ENCODE results near the gene NEUROD6.

NEUROD6 gene

DNA sequence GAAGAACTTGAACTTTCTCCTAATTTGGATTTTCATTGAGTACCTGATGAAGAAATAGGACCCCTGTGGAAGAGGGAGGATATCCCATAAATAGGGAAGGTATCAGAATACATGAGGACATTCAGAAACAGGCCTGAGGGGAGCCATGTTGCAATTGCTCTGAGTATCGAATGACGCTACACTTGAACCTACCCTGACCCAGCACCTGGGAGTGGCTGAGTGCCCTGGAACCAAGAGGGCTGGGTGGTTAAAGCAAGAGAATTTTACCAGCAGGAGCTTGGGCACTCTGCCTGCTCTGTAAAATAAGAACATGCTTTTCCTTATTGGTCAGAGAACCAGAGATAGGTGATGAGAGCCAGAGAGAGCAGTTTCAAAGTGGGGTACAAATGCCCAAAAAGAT, 7.2 kb downstream of the NEUROD6 start:
- DNase-seq (ENCODE audit: low spot score), result no peak

DNA sequence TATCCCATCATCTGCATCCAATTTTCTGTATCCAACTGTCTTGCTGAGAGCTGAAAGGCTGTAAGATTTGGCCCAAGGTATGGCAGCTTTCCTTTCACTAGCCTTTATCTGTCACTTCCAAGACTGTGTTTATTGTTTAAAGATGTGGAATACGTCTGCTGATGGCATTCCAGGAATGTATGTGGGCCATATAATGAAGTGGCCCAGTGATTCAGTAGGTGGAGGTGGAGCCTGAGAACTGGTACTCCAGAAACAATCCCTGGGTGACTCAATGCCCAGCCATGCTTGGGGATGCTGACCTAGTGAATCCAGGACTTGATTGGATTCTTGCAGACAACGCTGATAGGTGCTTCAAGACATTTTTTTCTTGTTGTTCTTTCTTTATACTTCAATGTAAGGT, 13.5 kb downstream of the NEUROD6 start:
- no peak for DNase-seq (ENCODE audit: low spot score)

DNA sequence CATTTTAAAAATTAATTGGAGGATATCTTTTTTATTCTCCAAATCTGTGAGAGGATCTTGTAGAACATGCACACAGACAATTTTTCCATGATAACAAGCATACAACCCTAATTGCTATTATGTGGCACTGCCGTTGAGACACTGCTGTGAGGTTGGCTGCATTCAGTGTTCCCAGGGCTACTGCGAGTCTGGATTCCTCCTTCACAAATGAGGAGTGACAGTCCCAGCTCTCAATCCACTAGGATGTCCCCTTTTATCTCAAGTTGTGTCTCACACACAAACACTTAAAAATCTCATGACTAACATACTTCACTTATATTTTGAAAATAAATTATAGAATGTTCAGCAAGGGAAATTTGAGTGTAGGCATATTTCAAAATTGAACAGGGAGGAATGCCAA, 14.1 kb downstream of the NEUROD6 start:
- DNase-seq (ENCODE audit: low spot score), result no peak

DNA sequence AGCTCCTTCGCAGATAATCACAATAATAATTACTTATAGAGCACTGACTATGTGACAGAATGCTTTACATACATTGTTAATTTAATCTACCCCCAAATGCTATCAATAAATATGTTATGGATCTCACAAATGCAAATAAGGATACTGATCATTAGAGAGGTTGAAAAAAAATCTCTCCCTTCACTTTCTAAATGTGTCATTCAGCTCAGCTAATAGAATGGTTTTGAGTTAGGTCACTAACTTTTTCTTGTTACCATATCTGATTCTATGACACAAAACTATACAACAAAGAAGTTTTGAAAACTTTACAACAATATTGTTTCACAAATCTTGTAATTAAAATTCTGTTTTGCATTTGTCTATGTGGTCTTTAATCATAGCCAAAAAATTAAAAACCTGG, 17.4 kb downstream of the NEUROD6 start:
- DNase-seq (ENCODE audit: low spot score), result no peak

DNA sequence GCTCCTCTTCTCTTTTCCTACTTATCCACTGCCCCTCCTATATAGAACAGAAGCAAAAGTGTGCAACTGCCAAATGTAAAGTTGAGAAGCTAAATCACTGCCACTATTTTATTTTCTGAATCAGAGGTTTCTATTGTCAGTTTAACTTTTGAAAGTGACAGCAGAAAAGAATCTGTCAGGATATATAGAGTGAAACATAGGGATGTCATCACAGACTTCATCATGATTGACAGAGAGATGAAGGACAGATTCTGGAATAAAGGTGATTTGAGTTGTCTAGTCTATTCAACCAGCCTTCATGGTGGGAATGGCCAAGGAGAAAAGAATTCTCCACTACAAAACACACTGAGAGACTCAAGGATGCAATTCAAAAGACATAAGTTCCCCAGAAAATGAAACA, 19.9 kb downstream of the NEUROD6 start:
- no peak for DNase-seq (ENCODE audit: low spot score)

DNA sequence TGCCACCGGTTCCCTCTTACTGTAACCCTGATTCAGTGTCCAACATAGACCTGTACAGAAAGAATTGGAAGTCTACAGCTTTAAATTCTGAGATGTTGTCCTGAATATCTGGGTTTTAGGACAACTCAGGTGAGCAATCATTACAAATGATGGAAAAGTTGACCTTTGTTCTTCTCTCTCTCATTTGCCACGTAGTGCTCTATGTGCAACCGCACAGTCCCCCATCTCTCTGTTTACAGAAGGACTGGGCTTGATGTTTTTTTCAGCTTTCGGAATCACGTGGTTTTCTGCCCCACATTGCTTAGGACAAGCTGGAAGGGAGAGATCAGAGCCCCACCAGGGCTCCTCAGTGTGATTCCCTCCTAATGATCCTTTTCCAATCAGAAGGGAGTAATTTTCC, 22.2 kb downstream of the NEUROD6 start:
- no peak for DNase-seq (ENCODE audit: low spot score)

DNA sequence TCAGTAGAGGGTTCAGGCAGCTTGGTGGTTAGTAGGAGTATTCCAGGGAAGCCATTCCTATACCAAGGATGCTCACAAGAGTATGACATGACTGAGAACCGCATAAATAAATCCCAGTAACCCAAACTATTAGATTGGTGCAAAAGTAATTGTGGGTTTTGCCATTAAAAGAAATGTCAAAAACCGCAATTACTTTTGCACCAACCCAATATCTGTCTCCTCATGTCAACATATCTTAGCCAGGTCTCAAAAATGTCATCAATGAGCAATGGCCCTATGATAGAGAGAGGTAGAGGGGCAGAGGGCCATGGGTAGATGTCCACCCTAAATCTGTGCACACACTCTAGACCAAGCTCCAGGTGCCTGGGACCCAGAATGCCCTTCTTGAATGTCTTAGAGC, 23.6 kb downstream of the NEUROD6 start:
- no peak for DNase-seq (ENCODE audit: low spot score)

DNA sequence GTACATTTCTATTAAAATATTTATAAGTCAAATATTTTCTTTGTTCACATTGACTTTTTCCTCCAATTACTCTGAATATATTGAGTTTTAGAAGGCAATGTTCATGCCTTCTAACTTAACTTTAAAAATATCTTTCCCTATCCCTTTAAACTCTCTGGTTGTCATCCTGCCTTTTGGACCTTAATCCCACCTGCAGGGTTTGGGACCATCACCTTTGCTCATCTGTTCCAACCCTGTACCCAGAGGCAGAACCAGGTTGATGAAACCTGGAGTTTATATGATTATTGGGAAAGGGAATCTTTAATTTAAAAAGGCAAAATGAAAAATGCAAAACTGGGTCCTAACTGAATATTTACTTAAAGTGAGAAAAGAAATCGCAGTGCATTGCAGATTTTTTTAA, 24.8 kb downstream of the NEUROD6 start:
- DNase-seq (ENCODE audit: low spot score), result no peak

DNA sequence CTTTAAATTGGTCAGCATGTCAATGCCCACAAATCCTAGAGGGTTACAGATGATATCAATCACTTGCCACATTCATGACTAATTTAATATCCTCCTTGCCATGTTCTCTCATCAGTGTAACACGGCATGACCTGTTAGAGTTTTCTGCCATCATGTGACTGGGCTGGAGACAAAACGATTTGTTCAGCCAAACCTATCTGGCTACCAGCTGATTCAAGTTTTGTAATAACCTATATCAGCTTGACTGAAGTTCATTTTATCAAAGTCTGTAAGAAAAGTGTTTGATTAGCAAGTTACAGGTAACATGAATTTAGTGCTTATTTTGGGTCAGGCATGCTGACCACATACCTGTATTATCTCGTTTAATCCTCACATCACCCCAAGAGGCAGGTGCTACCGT, 25.7 kb downstream of the NEUROD6 start:
- DNase-seq (ENCODE audit: low spot score), result no peak

DNA sequence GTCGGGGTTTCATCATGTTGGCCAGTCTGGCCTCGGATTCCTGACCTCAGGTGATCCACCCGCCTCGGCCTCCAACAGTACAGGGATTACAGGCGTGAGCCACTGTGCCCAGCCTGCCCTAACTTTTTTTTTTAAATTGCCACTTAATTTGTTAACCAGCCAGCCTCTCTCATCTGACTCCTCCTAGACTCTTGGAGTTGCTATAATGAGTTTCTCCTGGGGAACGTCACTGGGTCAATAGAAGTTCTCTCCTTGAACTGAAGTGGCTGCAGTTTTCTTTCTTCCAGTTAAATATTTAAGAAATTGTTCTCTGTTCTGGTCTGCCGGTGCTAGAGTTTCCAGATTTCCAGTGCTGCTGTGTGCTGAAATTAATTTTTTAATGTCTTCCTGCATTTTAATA, 27.6 kb downstream of the NEUROD6 start:
- no peak for DNase-seq (ENCODE audit: low spot score)

DNA sequence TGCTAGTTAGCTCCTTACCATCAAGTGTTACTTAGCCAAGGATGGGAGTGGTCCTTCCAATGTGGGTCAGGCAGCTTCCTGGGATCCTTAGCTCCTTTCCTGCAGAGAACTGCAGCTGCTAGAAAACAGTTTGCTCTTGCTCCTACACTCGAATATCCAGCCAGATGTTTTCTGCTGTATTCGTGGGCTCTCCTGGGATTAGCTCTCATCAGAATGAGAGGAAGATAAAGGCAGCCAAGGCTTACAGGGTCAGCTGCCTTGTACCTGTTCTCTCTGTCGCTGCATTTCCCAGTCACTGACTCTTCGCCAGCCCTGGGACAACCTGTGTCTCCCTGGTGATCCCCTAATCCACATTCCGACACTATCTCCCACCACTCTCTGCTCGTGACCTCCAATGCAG, 29.0 kb downstream of the NEUROD6 start:
- DNase-seq (ENCODE audit: low spot score), result no peak

DNA sequence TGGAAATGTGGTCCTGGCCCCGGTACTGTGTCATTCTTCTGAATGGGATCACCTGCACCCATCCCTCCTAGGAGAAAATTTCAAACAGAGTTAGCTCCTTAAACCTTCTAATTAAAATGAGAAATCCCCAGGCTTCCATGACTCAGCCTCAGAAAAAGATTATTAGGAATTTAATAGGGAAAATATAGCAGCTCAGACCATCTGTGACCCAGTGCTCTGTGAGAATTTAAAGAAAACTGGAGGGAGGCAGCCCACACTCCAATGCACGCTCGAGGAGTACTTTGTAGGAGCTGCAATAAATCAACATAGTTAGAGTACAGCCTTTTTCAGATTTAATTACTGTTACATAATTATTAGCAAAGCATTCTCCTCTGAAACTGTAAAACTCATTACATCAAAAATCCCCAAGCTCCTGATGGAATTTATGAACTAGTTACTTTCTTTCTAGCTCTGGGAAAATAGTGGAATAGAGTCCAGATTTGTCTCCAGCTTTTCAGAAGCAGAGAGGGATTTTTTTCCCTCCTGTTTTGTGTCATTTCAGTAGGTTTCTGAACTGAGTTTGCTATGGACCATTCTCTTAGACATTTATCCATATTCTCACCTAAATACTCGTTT, 30.1 kb downstream of the NEUROD6 start:
- DNase-seq (ENCODE audit: low spot score), result no peak

DNA sequence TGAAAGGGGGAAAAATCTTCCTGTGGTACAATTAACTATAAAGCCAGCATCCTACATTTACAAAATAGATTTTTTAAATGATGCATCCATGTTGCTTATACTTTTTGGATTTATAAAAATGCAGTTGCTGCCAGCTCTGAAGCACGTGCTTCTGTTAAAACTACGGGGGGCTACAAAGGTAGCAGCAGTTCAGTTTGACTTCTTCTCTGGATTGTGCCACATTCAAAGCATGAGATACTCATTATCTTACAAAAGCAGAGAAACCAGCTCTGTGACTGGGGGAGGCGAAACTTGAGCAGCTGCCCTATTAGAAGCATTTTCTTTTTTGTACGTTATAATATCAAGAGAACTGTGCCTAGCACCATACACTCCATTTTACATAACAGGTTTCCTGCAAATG, 31.1 kb downstream of the NEUROD6 start:
- DNase-seq (ENCODE audit: low spot score), result no peak

DNA sequence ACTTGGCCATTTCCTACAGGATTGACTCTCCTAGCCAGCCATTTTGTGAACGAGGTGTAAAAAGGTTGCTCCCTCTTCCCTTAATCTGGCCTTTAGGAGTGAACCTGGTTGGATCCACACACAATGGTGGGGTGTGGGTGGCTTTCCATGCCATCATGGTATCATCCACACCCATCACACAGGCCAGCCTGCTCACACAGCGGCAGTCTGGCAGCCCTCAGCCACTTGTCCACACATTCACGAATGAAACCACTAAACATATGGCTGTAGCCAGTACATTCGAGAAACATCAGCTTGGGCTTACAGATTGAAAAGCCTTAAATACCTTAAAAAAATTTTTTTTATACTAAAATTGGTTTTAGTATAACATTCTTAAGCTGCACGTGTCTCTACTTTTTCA, 31.9 kb downstream of the NEUROD6 start:
- DNase-seq (ENCODE audit: low spot score), result no peak

DNA sequence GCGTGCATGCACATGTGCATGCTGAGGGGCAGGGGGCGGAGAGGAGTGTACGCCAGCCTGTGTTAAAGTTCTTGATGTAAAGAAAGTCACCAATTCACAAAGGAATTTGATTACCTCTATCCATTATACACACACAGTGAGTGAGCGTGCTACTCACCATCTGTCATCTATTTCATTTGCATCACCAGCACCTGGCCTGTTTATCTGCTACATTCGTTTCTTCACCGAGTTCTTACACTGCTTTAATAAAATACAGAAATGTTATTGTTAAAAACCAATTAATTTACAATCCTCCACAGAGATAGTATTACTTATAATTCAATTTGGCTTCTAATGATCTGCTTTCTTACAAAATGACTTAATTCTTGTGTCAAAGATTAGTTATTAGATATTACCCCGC, 32.6 kb downstream of the NEUROD6 start:
- DNase-seq (ENCODE audit: low spot score), result no peak

DNA sequence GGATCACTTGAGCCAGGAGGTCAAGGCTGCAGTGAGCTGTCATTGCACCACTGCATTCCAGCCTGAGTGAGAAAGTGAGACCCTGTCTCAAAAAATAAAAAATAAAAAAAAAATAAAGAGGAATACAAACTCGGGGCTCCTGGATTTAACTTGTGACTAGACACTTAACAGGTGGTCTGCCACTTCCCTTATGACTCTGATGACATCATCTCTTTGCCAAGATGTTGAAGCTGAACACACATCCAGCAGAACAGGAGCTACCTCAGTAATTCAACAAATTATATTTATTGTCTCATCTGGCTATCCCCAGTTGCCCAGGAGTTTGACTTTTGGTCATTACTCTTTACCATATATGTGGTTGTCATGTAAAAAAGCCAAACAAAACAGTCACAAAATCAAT, 35.3 kb downstream of the NEUROD6 start:
- no peak for DNase-seq (ENCODE audit: low spot score)

DNA sequence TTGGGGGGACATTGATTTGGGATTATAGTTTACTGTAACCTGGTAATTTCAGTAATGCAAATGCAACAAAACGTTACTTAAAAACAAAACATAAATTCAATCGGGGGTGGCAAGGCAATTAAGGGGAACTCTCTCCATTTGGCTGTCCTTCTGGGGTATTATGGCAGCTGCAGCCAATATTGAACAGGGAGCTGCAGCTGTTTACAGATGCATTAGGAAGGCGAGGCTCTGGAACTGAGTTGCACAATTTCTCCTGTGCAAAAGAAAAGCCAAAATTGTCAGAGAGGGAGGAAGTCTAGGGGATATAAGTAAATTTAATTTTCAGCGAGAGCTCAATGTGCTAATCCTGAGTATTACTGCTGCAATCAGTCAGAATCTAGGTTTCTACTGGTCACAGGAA, 36.1 kb downstream of the NEUROD6 start:
- no peak for DNase-seq (ENCODE audit: low spot score)

DNA sequence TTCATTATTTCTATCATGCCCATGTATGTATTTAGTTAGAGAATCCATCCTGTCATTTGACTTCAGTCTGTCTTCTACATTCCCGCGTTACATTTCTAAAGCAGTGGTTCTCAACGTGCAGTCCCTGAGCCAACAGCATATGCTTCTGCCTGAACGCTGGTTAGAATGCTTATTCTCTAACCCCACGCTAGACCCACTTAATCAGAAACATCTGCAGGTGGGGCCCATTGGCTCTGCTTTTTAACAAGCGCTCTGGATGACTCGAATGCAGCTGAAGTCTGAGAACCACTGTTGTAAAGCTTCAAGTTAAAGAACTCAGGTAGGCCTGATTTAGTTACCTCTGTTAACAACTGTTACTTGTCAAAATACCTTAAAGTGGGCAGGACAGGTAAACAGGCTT, 38.2 kb downstream of the NEUROD6 start:
- no peak for DNase-seq (ENCODE audit: low spot score)

DNA sequence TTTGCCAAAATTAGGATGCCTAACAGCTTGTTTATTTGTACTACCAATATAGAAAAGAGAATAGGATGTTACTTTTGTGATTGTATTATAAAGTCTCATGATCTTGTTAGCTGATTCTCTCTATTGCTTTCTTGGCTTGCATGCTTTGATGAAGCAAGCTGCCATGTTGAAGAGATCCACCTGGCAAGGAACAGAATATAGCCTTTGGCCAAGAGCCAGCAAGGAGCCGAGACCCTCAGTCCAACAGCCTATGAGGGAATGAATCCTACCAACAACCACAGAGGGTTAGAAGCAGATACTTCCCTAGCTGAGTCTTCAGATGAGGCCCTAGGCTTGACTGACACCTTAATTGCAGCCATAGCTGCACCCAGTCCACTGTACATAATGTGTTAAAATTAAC, 41.2 kb downstream of the NEUROD6 start:
- no peak for DNase-seq (ENCODE audit: low spot score)

DNA sequence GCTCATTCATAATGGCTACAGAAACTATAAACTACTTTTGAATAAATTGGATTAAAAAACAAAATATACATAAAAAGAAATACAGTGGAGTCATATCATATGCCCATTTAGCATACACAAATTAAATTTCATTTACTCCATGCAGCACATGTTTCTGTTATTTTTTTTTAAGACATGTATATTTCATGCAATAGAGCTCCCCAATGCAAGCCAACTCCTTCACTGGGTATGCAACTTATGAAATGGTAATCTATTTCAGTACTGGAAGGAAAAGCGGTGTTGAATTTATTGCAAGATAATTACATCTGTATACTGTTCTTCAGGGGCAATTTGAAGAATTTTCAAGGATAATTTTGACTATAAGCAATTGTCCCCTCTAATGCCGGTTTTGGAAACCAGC, 49.9 kb downstream of the NEUROD6 start:
- DNase-seq (ENCODE audit: low spot score), result no peak

Data from AG08395 (cell line).